GM18498 (cell line): ENCODE results near the gene STK35.
"Not testable (repeated sequence)": the region's sequence is repeated elsewhere in the genome, so short reads cannot be mapped to it uniquely, and the experiment has no call there.

ENCODE experiments used
- ATAC-seq: cut with Tn5 transposase; IDR thresholded peaks from one replicate; pipeline ENCODE4 v1.9.1; 2021; ENCODE audit warnings: mild to moderate bottlenecking, moderate library complexity; ENCODE audit not compliant: unreplicated experiment

STK35 gene

GRCh38 chr20:2179949-2180348 is 78.3 kb downstream of the STK35 start:
- no peak for ATAC-seq

- no peak for ATAC-seq
These were observed 81.8 kb downstream of the STK35 start for GRCh38 chr20:2183381-2183780.

GRCh38 chr20:2184933-2185332 is 83.3 kb downstream of the STK35 start:
- not testable (repeated sequence) for ATAC-seq

- no peak for ATAC-seq
These were observed 94.0 kb downstream of the STK35 start for GRCh38 chr20:2195614-2196013.

- ATAC-seq = no peak
These were observed 95.5 kb downstream of the STK35 start for GRCh38 chr20:2197166-2197565.
